HG02884 (cell line): Measurements from ENCODE around the gene NACC2.

ENCODE experiments used
- ATAC-seq: cut with Tn5 transposase; IDR thresholded peaks from one replicate; pipeline ENCODE4 v1.9.1; 2021; ENCODE audit warnings: mild to moderate bottlenecking, moderate library complexity; ENCODE audit not compliant: unreplicated experiment

NACC2 gene

DNA sequence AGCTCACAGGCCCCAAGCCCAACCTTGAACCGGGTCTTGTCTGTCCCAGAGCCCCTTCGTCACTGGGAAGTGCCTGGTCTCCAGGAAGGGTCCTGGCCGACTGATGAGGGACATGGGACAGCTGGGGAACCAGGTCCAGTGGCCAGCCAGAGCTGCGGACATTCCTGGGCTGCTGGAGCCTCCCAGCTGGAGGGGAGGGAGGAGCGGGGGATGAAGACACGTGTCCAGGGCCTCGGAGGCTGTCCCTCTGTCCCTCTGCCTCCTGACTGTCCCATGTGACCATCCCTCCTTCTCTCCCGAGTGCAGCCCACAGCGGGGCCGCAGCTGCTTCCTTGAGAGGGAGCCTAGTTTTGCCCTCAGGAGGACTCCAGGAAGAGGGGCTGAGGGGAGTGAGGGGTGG lies 92.2 kb downstream of the NACC2 start:
- ATAC-seq: no peak

DNA sequence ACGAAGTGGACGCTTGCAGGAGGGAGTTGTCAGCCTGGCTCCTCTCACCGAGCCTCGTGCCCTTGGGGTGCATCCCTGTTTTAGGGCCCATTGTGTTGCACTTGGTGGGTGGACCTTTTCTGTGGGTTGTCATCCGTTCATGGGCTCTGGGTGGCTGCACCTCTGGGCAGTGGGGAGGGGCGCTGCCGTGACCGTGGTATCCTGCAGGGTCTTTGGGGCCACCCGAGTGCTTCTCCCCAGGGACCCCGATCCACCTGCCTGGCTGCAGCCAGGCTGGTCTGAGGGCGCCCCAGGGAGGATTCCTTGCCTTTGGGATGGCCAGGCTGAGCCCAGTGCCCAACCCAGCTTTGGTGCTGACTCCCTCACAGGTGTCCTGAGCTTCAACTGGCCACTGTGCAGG lies 92.9 kb downstream of the NACC2 start:
- ATAC-seq: no peak

GRCh38 chr9:136001231-136001630 lies 93.9 kb downstream of the NACC2 start:
- ATAC-seq: no peak

GRCh38 chr9:135998410-135999071 lies 96.5 kb downstream of the NACC2 start:
- ATAC-seq: no peak

GRCh38 chr9:135998016-135998380 lies 97.1 kb downstream of the NACC2 start:
- no peak for ATAC-seq

- no peak for ATAC-seq
Observed at GRCh38 chr9:135997090-135998015, 97.7 kb downstream of the NACC2 start.

DNA sequence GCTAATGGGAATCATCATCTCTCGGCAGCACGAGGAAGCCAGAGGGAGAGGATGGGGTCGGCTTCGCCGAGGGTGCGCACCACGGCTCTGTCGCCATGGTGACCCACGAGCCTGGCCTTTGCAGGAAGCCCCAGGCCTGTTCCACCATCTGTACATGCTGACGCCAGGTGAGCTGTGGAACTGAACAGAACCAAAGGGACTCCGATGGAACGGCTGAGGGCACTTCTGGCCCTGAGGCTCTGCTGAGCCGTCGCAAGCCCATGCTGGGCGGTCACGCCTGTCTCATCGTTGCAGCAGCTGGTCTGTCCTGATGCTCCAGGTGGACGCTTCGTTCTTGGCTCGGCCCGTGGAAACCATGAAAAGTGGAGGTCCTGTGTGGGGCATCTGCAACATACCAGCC lies 99.3 kb downstream of the NACC2 start:
- no peak for ATAC-seq

GRCh38 chr9:135994501-135995192 lies 100.4 kb downstream of the NACC2 start:
- ATAC-seq: no peak

DNA sequence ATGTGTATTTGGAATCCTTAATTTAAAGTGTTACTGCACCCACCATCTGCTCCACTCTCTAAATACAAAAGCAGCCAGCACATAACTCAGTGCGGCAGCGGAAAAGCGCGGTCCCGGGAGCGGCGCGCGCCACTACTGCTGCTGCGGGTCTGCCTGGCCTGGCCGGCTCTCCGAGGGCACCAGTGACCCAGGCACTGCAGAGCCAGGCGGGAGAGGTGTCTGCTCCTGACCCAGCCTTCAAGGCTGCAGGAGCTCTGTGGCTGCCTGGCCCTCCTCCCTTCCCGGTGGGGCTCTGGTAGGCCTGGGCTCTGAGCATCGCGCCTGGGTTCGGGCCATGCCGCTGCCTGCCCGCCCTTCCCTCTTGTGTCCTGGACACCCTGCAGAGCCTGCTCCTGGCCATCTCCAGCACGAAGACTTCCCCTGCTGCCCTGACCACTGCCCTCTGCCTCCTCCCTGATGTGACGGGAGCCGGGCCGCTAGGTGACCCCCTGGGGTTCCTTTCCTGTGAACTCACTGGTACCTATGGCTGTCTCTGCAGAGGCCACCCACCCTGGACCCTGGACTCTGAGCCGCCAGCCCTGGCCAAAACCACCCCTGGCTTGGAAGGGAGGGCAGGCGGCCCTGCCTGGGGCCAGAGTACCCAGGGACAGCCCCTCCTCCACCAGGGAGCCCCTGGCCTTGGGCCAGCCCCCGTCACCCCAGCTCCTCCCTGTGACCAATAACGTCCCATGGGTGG lies 101.2 kb downstream of the NACC2 start:
- no peak for ATAC-seq

GRCh38 chr9:135993409-135993742 lies 101.7 kb downstream of the NACC2 start:
- ATAC-seq: no peak

DNA sequence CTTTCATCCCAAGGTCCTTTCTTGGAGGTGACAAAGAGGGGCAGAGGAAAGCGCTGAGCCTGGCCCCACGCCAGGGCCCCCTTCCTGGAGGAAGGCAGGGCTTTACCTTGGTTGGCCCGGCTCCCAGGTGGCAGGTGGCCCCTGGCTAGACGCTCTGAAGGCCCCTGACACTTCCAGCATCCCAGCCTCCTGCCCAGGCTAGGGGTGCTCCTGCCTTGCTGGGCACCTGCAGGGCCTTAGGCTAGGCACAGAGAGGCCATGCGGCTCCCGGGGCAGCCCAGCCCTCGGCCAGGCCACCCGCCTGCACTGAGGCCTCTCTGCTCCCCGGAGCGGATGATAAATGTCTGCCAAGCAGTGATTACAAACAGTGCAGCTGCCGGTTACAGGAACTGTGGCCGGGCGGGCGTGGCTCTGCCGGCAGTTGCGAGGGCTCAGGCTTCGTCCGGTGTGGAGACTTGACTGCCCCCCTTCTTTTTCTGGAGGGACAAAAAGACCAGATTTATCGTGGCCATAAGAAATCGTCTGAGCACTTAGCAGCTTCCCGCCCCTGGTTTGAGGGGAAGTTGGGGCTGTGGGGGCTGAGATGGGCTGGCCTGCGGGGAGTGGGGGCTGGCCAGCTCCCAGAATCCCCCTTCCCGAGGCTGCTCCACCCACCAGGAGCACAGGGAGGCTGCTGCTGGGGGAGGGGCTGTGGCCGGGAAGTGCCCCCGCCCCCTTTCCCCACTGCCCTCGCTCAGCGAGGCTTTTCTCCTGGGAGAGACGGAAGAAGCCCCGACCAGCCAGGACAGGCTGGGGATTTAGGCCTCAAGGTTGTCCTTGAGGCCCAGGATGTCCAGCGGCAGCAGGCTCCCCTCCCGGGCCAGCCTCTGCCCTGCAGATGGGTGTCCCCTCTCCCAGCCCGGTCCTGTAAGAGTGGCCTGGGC lies 102.3 kb downstream of the NACC2 start:
- ATAC-seq: no peak

- ATAC-seq: no peak
Observed at GRCh38 chr9:135991771-135992170, 103.3 kb downstream of the NACC2 start.

- ATAC-seq: no peak
Observed at GRCh38 chr9:135990468-135991429, 104.3 kb downstream of the NACC2 start.

DNA sequence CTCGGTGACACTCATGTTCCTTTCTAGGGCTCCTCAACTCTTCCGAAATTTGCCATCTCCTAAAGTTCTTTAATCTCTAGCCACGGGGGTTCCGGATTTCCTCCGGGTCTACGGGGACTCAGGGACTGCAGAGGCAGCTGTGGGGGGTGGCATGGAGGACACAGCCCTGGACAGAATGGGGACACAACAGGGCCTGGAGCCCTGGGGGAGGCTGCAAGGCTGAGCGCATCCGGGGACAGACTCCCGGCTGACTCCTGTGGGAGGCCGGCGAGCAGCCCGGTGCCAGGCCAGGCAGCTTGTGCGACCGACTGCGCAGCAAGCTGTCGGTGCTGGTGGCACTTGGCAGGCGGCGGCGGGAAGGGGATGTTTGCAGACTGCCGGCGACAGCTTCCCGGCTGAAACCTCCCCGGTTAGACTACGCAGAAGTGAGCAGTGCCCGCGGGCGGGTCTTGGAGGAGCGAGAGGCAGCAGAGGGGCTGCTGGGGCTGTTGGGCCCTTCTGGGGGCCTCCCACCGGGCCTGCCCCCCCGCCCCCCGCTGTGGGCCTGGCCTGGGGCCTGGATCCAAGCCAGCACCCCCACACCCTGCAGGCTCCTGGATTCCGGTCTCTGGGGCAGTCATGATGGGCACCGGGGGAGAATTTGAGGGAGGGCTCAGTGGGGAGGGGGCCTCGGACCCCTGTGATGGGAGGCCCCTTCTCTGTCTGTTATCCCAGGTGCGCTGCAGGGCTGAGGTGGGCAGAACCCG lies 105.2 kb downstream of the NACC2 start:
- no peak for ATAC-seq

- ATAC-seq: no peak
Observed at GRCh38 chr9:135989157-135989556, 105.9 kb downstream of the NACC2 start.

GRCh38 chr9:135988493-135988892 lies 106.6 kb downstream of the NACC2 start:
- ATAC-seq: no peak

GRCh38 chr9:135987838-135988404 lies 107.2 kb downstream of the NACC2 start:
- no peak for ATAC-seq

GRCh38 chr9:135986605-135987004 lies 108.5 kb downstream of the NACC2 start:
- ATAC-seq: no peak
